ENCODE data around the gene SHOC1. TPM values are rescaled to one million over a fixed set of nuclear protein-coding genes. Genes with fewer than 3 reads are reported as not detected.

Gene SHOC1
- total and polyA plus RNA-seq, 9 donors, result 0.02 to 1.0 (median 0.10) TPM; not detected in 5

GRCh38 chr9:111783424-111783823, 11.3 kb downstream of the SHOC1 start:
- no peak overlapping the region for H3K27ac ChIP-seq
- H3K4me1 ChIP-seq (ENCODE audit: insufficient read depth), result peaks cover 4% of the 10 kb centered on the region
- no peak overlapping the region for H3K4me3 ChIP-seq
- TF ChIP-seq POLR2A (IDR thresholded peaks at IDR 0.05), result no peak
- TF ChIP-seq CTCF (IDR thresholded peaks at IDR 0.05), result no peak
- no peak for TF ChIP-seq EP300 (IDR thresholded peaks at IDR 0.05)
- DNase-seq, result no peak
- no peaks in the 10 kb centered on the region for H3K36me3 ChIP-seq
- H3K27me3 ChIP-seq, result no peaks in the 10 kb centered on the region
- H3K9me3 ChIP-seq, result no peaks in the 10 kb centered on the region
- intact Hi-C loops (cut with DNase I), result no loop called here
- WGBS, 3 donors, result 49 to 66% (median 60%) methylated on average over 2 of the region's 2 CpGs

GRCh38 chr9:111766066-111766465, 28.7 kb downstream of the SHOC1 start:
- DNase-seq, result no peak
- Histone ChIP-seq H3K27me3 (no peaks in the 10 kb centered on the region), H3K4me3 (no peak overlapping the region), H3K4me1 (ENCODE audit: insufficient read depth) (no peaks in the 10 kb centered on the region), H3K36me3 (no peaks in the 10 kb centered on the region), H3K9me3 (no peaks in the 10 kb centered on the region), H3K27ac (no peak overlapping the region)
- TF ChIP-seq CTCF (IDR thresholded peaks at IDR 0.05) (no peak), EP300 (IDR thresholded peaks at IDR 0.05) (no peak), POLR2A (IDR thresholded peaks at IDR 0.05) (no peak)
- intact Hi-C loops (cut with DNase I), result no loop called here

- Histone ChIP-seq H3K4me3 (no peak overlapping the region), H3K9me3 (no peaks in the 10 kb centered on the region), H3K36me3 (no peaks in the 10 kb centered on the region), H3K27ac (no peak overlapping the region), H3K27me3 (no peaks in the 10 kb centered on the region), H3K4me1 (ENCODE audit: insufficient read depth) (no peaks in the 10 kb centered on the region)
- 0 to 1% (median 1%) methylated on average over 2 of the region's 2 CpGs for WGBS, 3 donors
- DNase-seq, result no peak
- intact Hi-C loops (cut with DNase I), result loop anchor here in 3 of 4 donors (5.0 kb wide), 2 partner anchors 310 to 315 kb away; no protein-coding TSS in a partner anchor
- TF ChIP-seq EP300 (IDR thresholded peaks at IDR 0.05) (no peak), CTCF (IDR thresholded peaks at IDR 0.05) (no peak), POLR2A (IDR thresholded peaks at IDR 0.05) (no peak)
Measured at GRCh38 chr9:111762556-111762955, 32.2 kb downstream of the SHOC1 start.

- intact Hi-C loops (cut with DNase I), result loop anchor here in 3 of 4 donors (5.0 kb wide), 2 partner anchors 312 to 317 kb away; no protein-coding TSS in a partner anchor
- H3K9me3 ChIP-seq, result no peaks in the 10 kb centered on the region
- no peak overlapping the region for H3K4me3 ChIP-seq
- no peak overlapping the region for H3K27ac ChIP-seq
- no peaks in the 10 kb centered on the region for H3K36me3 ChIP-seq
- H3K4me1 ChIP-seq (ENCODE audit: insufficient read depth), result no peaks in the 10 kb centered on the region
- TF ChIP-seq CTCF (IDR thresholded peaks at IDR 0.05) (peak; percentile 28 to 67 (median 44)), POLR2A (IDR thresholded peaks at IDR 0.05) (no peak)
- WGBS, 3 donors, result 72 to 73% (median 73%) methylated on average over 2 of the region's 2 CpGs
- H3K27me3 ChIP-seq, result no peaks in the 10 kb centered on the region
- DNase-seq, result peak in 1 of 5 donors; percentile 40
Measured at GRCh38 chr9:111759762-111760639, 34.7 kb downstream of the SHOC1 start.

Data from ovary (tissue), 9 donors.